MCF 10A (cell line): Measurements from ENCODE around the gene RAD51B. TPM values are rescaled to one million over a fixed set of nuclear protein-coding genes. Genes with fewer than 3 reads are reported as not detected.

ENCODE experiments used
- BruUV-seq: library from RNA; stranded (reverse); fragments of 400-500 nt; replicated peaks from 2 replicates; lab custom pipeline; 2021; lab: Mats Ljungman, UMichigan
- CTCF ChIA-PET: fragments of 300-600 bp; sonication (Branson Sonifier 250); formaldehyde crosslinking; extraction: SDS; loops from one replicate; lab custom pipeline; 2021; ENCODE audit warnings: antibody characterized with exemption, inconsistent platforms; lab: Yijun Ruan, JAX
- POLR2A ChIA-PET: fragments of 300-600, 350-650 bp; sonication (Branson Sonifier 250); formaldehyde crosslinking; extraction: SDS; loops from one replicate; lab custom pipeline; 2020; ENCODE audit warnings: antibody characterized with exemption, inconsistent platforms; lab: Yijun Ruan, JAX
- DNase-seq: peaks from one replicate; pipeline ENCODE4 v3.0.0-alpha.2; 2018; ENCODE audit not compliant: unreplicated experiment
- H3K27ac Mint-ChIP-seq: one replicate; pipeline ENCODE4 v1.8.0; 2022; ENCODE audit warnings: mild to moderate bottlenecking, low read depth, mixed read lengths; ENCODE audit not compliant: unreplicated experiment
- H3K27me3 Mint-ChIP-seq: one replicate; pipeline ENCODE4 v1.8.0; 2022; ENCODE audit warnings: mixed read lengths; ENCODE audit not compliant: insufficient read depth, unreplicated experiment
- H3K36me3 Mint-ChIP-seq: one replicate; pipeline ENCODE4 v1.8.0; 2022; ENCODE audit warnings: mild to moderate bottlenecking, moderate library complexity, mixed read lengths; ENCODE audit not compliant: insufficient read depth, unreplicated experiment
- H3K4me1 Mint-ChIP-seq: one replicate; pipeline ENCODE4 v1.8.0; 2022; ENCODE audit warnings: mixed read lengths; ENCODE audit not compliant: insufficient read depth, unreplicated experiment
- H3K4me3 Mint-ChIP-seq: one replicate; pipeline ENCODE4 v1.8.0; 2022; ENCODE audit warnings: mild to moderate bottlenecking, moderate library complexity, mixed read lengths; ENCODE audit not compliant: unreplicated experiment
- H3K9me3 Mint-ChIP-seq: one replicate; pipeline ENCODE4 v1.8.0; 2022; ENCODE audit warnings: mixed read lengths; ENCODE audit not compliant: unreplicated experiment
- intact Hi-C: fragments of 100-400 bp; cut with micrococcal nuclease; formaldehyde crosslinking; loops from 2 replicates; pipeline ENCODE4 v1.14.1; 2022
- total RNA-seq: library from RNA; stranded (reverse); gene quantifications from 2 replicates; pipeline ENCODE4 v1.2.3, GENCODE V29; 2022
- TF ChIP-seq, protein P1 (sequence below): fragments of 200-600 bp; IDR thresholded peaks from one replicate; pipeline ENCODE4 v1.8.0; 2022; ENCODE audit warnings: antibody characterized with exemption, mild to moderate bottlenecking; ENCODE audit not compliant: unreplicated experiment

Gene RAD51B
- total RNA-seq, 1 experiment from 2014 or later: 14.6 TPM

DNA sequence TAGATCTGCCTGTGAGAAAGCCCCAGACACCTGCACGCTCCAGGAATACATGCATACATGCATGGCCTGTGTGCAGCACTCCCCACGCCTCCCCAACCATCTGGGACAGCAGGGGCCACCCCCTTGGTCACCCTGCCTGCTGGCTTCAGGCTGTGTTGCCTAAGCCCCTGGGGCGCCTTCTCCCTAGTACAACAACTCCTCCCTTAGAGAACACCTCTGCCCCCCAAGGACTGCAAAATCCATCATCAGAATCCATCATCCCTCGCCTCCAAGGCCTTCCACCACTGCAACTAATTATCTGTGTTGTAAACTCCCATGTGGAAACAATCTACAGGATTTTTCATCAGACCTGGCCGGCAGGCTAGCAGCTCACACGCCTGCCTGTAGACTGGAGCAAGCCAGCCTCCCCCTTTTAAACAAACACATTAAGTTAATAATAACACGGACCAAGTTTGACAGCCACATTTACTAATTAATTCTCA lies 936.5 kb downstream of the RAD51B start:
- TF ChIP-seq, protein P1, sequence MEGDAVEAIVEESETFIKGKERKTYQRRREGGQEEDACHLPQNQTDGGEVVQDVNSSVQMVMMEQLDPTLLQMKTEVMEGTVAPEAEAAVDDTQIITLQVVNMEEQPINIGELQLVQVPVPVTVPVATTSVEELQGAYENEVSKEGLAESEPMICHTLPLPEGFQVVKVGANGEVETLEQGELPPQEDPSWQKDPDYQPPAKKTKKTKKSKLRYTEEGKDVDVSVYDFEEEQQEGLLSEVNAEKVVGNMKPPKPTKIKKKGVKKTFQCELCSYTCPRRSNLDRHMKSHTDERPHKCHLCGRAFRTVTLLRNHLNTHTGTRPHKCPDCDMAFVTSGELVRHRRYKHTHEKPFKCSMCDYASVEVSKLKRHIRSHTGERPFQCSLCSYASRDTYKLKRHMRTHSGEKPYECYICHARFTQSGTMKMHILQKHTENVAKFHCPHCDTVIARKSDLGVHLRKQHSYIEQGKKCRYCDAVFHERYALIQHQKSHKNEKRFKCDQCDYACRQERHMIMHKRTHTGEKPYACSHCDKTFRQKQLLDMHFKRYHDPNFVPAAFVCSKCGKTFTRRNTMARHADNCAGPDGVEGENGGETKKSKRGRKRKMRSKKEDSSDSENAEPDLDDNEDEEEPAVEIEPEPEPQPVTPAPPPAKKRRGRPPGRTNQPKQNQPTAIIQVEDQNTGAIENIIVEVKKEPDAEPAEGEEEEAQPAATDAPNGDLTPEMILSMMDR: no peak
- ChIA-PET CTCF (no interaction called here), POLR2A (interaction anchor here (0.6 kb wide), 3 partner anchors 67 to 168 kb away, joined by 3 read pairs; no protein-coding TSS in a partner anchor)
- BruUV-seq: no TSS peak
- Mint-ChIP-seq H3K9me3 (no peaks in the 10 kb centered on the region), H3K4me3 (no peak overlapping the region), H3K27me3 (no peaks in the 10 kb centered on the region), H3K27ac (no peak overlapping the region), H3K36me3 (no peaks in the 10 kb centered on the region), H3K4me1 (no peaks in the 10 kb centered on the region)
- intact Hi-C loops: no loop called here
- DNase-seq: no peak

- Mint-ChIP-seq H3K4me3 (no peak overlapping the region), H3K9me3 (no peaks in the 10 kb centered on the region), H3K27me3 (no peaks in the 10 kb centered on the region), H3K27ac (no peak overlapping the region), H3K4me1 (no peaks in the 10 kb centered on the region), H3K36me3 (no peaks in the 10 kb centered on the region)
- CTCF ChIA-PET: interaction anchor here (1.3 kb wide), 1 partner anchor 11 kb away, joined by 4 read pairs; no protein-coding TSS in a partner anchor
- no peak for DNase-seq
- intact Hi-C loops: no loop called here
- POLR2A ChIA-PET: interaction anchor here (1.4 kb wide), 1 partner anchor 73 kb away, joined by 6 read pairs; no protein-coding TSS in a partner anchor
- TF ChIP-seq, protein P1: no peak
- no TSS peak for BruUV-seq
Measured at GRCh38 chr14:68756734-68757133, 937.2 kb downstream of the RAD51B start.

GRCh38 chr14:68757618-68758081 lies 938.1 kb downstream of the RAD51B start:
- intact Hi-C loops: no loop called here
- Mint-ChIP-seq H3K9me3 (no peaks in the 10 kb centered on the region), H3K27ac (no peak overlapping the region), H3K4me3 (no peak overlapping the region), H3K4me1 (no peaks in the 10 kb centered on the region), H3K36me3 (no peaks in the 10 kb centered on the region), H3K27me3 (no peaks in the 10 kb centered on the region)
- ChIA-PET CTCF (interaction anchor here (1.3 kb wide), 1 partner anchor 12 kb away, joined by 4 read pairs; no protein-coding TSS in a partner anchor), POLR2A (interaction anchor here (1.4 kb wide), 1 partner anchor 74 kb away, joined by 6 read pairs; no protein-coding TSS in a partner anchor)
- TF ChIP-seq, protein P1: no peak
- BruUV-seq: no TSS peak
- no peak for DNase-seq

DNA sequence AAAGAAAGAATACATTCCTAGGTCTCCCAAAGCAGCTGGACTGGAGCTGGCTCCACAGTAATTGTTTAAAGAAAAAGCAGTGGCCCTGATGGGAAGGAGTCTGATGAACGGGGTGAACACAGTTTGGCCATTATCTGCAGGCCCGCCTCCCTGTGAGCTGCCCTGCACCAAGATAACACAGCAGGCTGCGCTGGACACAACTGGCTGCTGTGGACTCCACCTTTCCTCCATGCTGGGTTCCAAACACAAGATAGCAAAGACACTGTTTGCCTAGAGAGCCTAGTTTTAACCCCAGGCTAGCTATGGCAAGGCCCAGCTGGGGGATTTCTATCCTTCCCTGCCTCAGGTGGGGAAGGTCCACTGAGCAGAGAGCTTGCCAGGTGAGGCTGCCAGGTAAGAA lies 938.7 kb downstream of the RAD51B start:
- H3K4me3 Mint-ChIP-seq: no peak overlapping the region
- POLR2A ChIA-PET: no interaction called here
- no peaks in the 10 kb centered on the region for H3K27me3 Mint-ChIP-seq
- BruUV-seq: no TSS peak
- H3K4me1 Mint-ChIP-seq: no peaks in the 10 kb centered on the region
- TF ChIP-seq, protein P1: no peak
- H3K36me3 Mint-ChIP-seq: no peaks in the 10 kb centered on the region
- intact Hi-C loops: no loop called here
- H3K9me3 Mint-ChIP-seq: no peaks in the 10 kb centered on the region
- CTCF ChIA-PET: no interaction called here
- no peak overlapping the region for H3K27ac Mint-ChIP-seq
- no peak for DNase-seq
